ENCODE results near the gene FOXO3.

Gene FOXO3

GRCh38 chr6:108632441-108632840, 71.7 kb downstream of the FOXO3 start:
- TF ChIP-seq GATA3 (IDR thresholded peaks at IDR 0.05; ENCODE audit: low read depth, low read length) = no peak
- TF ChIP-seq GATA2 (IDR thresholded peaks at IDR 0.05; ENCODE audit: low read depth, low read length) = no peak

- TF ChIP-seq GATA2 (IDR thresholded peaks at IDR 0.05; ENCODE audit: low read depth, low read length) (no peak), GATA3 (IDR thresholded peaks at IDR 0.05; ENCODE audit: low read depth, low read length) (no peak)
Observed at GRCh38 chr6:108633436-108633835, 72.7 kb downstream of the FOXO3 start.

- TF ChIP-seq GATA2 (IDR thresholded peaks at IDR 0.05; ENCODE audit: low read depth, low read length) (no peak), GATA3 (IDR thresholded peaks at IDR 0.05; ENCODE audit: low read depth, low read length) (no peak)
Observed at GRCh38 chr6:108635505-108636226, 74.9 kb downstream of the FOXO3 start.

- no peak for TF ChIP-seq GATA2 (IDR thresholded peaks at IDR 0.05; ENCODE audit: low read depth, low read length)
- no peak for TF ChIP-seq GATA3 (IDR thresholded peaks at IDR 0.05; ENCODE audit: low read depth, low read length)
Observed at GRCh38 chr6:108637963-108638362, 77.2 kb downstream of the FOXO3 start.

- TF ChIP-seq GATA3 (IDR thresholded peaks at IDR 0.05; ENCODE audit: low read depth, low read length) = no peak
- TF ChIP-seq GATA2 (IDR thresholded peaks at IDR 0.05; ENCODE audit: low read depth, low read length) = no peak
Observed at GRCh38 chr6:108638993-108639392, 78.3 kb downstream of the FOXO3 start.

- TF ChIP-seq GATA2 (IDR thresholded peaks at IDR 0.05; ENCODE audit: low read depth, low read length) (no peak), GATA3 (IDR thresholded peaks at IDR 0.05; ENCODE audit: low read depth, low read length) (no peak)
Observed at GRCh38 chr6:108640104-108640503, 79.4 kb downstream of the FOXO3 start.

- no peak for TF ChIP-seq GATA2 (IDR thresholded peaks at IDR 0.05; ENCODE audit: low read depth, low read length)
Observed at GRCh38 chr6:108643184-108643583, 82.5 kb downstream of the FOXO3 start.

- no peak for TF ChIP-seq GATA3 (IDR thresholded peaks at IDR 0.05; ENCODE audit: low read depth, low read length)
- no peak for TF ChIP-seq GATA2 (IDR thresholded peaks at IDR 0.05; ENCODE audit: low read depth, low read length)
Observed at GRCh38 chr6:108644252-108644651, 83.5 kb downstream of the FOXO3 start.

- no peak for TF ChIP-seq GATA3 (IDR thresholded peaks at IDR 0.05; ENCODE audit: low read depth, low read length)
- no peak for TF ChIP-seq GATA2 (IDR thresholded peaks at IDR 0.05; ENCODE audit: low read depth, low read length)
Observed at GRCh38 chr6:108648191-108648590, 87.5 kb downstream of the FOXO3 start.

- no peak for TF ChIP-seq GATA2 (IDR thresholded peaks at IDR 0.05; ENCODE audit: low read depth, low read length)
- no peak for TF ChIP-seq GATA3 (IDR thresholded peaks at IDR 0.05; ENCODE audit: low read depth, low read length)
Observed at GRCh38 chr6:108650325-108650724, 89.6 kb downstream of the FOXO3 start.

GRCh38 chr6:108650781-108651180, 90.1 kb downstream of the FOXO3 start:
- TF ChIP-seq GATA3 (IDR thresholded peaks at IDR 0.05; ENCODE audit: low read depth, low read length) (no peak), GATA2 (IDR thresholded peaks at IDR 0.05; ENCODE audit: low read depth, low read length) (no peak)

GRCh38 chr6:108651340-108652227, 90.9 kb downstream of the FOXO3 start:
- no peak for TF ChIP-seq GATA2 (IDR thresholded peaks at IDR 0.05; ENCODE audit: low read depth, low read length)
- TF ChIP-seq GATA3 (IDR thresholded peaks at IDR 0.05; ENCODE audit: low read depth, low read length) = no peak

- no peak for TF ChIP-seq GATA2 (IDR thresholded peaks at IDR 0.05; ENCODE audit: low read depth, low read length)
- no peak for TF ChIP-seq GATA3 (IDR thresholded peaks at IDR 0.05; ENCODE audit: low read depth, low read length)
Observed at GRCh38 chr6:108652375-108652774, 91.7 kb downstream of the FOXO3 start.

- no peak for TF ChIP-seq GATA3 (IDR thresholded peaks at IDR 0.05; ENCODE audit: low read depth, low read length)
- no peak for TF ChIP-seq GATA2 (IDR thresholded peaks at IDR 0.05; ENCODE audit: low read depth, low read length)
Observed at GRCh38 chr6:108653949-108654348, 93.2 kb downstream of the FOXO3 start.

Data from SH-SY5Y (cell line).